K562 treated with DMSO at 1 percent for 24 hours (cell line): ENCODE measurements around the gene PASD1. TPM values are rescaled to one million over a fixed set of nuclear protein-coding genes. Genes with fewer than 3 reads are reported as not detected.

Experiments
- total RNA-seq: library from RNA; unstranded; fragments of 300-600 nt; gene quantifications from 2 replicates; pipeline ENCODE4 v1.2.3, GENCODE V29; 2022; ENCODE audit warnings: low read depth; ENCODE audit not compliant: insufficient read depth

The PASD1 gene
- 8.5 TPM in 2 replicates for total RNA-seq

GRCh38 chrX:151563449-151563848 is at the start of gene PASD1:
Gene PASD1, plus strand, starts transcription at chrX:151563675. Its CDS starts 37,879 bp downstream, at chrX:151601554.

GRCh38 chrX:151694661-151695582 is 131.4 kb downstream of the PASD1 start, which contains the start of gene PRRG3:
Gene PRRG3, plus strand, starts transcription at chrX:151695458. Its CDS starts 3,357 bp downstream, at chrX:151698815.

GRCh38 chrX:151715752-151716151 is 152.3 kb downstream of the PASD1 start, which contains the start of gene FATE1:
Gene FATE1, plus strand, starts transcription at chrX:151716035. Its CDS starts 85 bp downstream, at chrX:151716120.

Other genes with a start within 250 kb of the PASD1 start
- 7.4 and 8.8 TPM in 2 replicates for gene VMA21, start 166.5 kb upstream of the PASD1 start, total RNA-seq
- not detected in 2 replicates for gene PRRG3, start 131.8 kb downstream of the PASD1 start, total RNA-seq
- gene FATE1, start 152.4 kb downstream of the PASD1 start, total RNA-seq = not detected in 2 replicates
- not detected in 2 replicates for gene CNGA2, start 171.1 kb downstream of the PASD1 start, total RNA-seq